NCI-H748 treated with DMSO at 0.1 percent for 48 hours (cell line): ENCODE measurements around the gene CLHC1.
"Not testable (repeated sequence)": the region's sequence is repeated elsewhere in the genome, so short reads cannot be mapped to it uniquely, and the experiment has no call there.

Experiments used
- DNase-seq: peaks from one replicate; lab custom pipeline; 2025; lab: John Stamatoyannopoulos, UW

Gene CLHC1

GRCh38 chr2:55134316-55134706 is 97.8 kb downstream of the CLHC1 start:
- no peak for DNase-seq

DNA sequence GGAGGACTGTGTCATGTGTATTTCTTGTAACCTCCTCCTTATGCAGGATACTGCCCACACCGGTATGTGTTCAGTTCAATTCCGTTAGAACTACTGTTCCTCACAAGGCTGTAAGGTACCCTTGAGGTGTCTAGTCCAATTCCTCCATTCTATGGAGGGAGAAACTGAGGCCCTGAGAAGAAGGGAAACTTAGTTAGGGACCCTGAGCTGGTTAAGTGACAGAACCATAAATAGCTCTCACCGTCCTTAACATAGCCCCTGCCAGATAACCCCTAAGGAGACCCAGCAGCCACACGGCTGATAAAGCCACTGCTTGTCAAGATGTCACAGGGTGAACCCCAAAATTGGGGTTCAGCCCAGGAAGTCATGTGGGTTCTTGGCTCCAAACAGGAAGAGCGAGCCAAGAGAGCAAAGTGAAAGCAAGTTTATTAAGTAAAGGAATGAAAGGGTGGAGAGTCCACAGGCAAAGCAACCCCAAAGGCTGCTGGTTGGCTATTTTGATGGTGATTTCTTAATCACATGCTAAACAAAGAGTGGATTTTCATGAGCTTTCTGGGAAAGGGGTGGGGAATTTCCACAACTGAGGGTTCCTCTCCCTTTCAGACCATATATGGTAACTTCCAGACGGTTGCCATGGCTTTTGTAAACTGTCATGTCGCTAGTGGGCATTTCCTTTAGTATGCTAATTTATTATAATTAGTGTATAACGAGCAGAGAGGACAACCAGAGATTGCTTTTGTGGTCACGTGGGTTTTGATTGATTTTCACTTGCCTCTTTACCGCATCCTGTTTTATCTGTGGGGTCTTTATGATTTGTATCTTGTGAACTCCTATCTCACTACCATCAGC is 98.4 kb downstream of the CLHC1 start:
- DNase-seq = no peak

GRCh38 chr2:55130849-55131248 is 101.2 kb downstream of the CLHC1 start:
- DNase-seq = no peak

DNA sequence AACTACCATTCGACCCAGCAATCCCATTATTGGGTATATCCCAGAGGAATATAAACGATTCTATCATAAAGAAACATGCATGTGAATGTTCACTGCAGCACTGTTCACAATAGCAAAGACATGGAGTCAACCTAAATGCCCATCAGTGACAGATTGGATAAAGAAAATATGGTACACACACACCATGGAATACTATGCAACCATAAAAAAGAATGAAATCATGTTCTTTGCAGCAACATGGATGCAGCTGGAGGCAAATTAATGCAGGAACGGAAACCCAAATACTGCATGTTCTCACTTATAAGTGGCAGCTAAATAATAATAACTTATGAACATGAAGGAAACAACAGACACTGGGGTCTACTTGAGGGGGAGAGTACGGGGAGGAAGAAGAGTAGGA is 105.5 kb downstream of the CLHC1 start:
- DNase-seq = not testable (repeated sequence)
